Erythroblast (primary cell): Measurements from ENCODE around the gene MAEL.

Experiments used
- GATA1 ChIP-seq: IDR thresholded peaks from 2 replicates; pipeline ENCODE4 v1.6.1; 2011; ENCODE audit warnings: low read depth, mild to moderate bottlenecking, control low read depth, low read length, moderate library complexity
- POLR2A ChIP-seq: IDR thresholded peaks from 2 replicates; pipeline ENCODE4 v1.6.1; 2011; ENCODE audit warnings: mild to moderate bottlenecking, low read length

- TF ChIP-seq POLR2A (no peak), GATA1 (no peak)
These were observed 76.4 kb downstream of the MAEL start for GRCh38 chr1:167065471-167065870.
